ENCODE data around the gene TGM6. TPM values are rescaled to one million over a fixed set of nuclear protein-coding genes. Genes with fewer than 3 reads are reported as not detected.

The TGM6 gene
- total RNA-seq, 1 experiment from 2014 or later, result not detected

DNA sequence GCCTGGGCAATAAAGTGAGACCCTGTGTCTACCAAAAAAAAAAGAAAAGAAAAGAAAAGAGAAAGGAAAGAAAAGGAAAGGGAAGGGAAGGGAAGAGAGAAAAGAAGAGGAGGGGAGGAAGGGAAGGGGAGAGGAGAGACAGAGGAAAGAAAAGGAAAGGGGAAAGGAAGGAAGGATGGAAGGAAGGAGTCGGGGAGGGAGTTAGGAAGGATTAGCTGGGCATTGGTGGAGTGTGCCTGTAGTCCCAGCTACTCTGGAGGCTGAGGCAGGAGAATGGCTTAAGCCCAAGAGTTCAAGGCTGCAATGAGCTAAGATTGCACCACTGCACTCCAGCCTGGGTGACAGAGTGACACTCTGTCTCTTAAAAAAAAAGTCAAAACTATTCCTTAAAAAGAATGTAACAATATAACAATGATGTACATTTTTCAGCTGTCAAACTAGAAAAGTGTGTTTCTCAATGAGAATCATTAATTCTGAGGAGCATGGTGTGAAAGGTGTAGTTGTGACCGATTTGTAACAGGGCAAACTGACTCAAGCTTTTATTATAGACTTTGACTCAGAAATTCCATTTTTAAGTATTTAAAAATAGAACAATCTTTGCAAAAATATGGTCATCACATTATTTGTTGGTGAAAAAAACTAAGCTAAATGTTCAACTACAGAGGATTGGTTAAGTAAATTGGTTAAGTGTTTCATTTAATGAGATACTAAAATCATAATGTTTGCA is 75.2 kb downstream of the TGM6 start:
- Histone ChIP-seq H3F3A (ENCODE audit: low read length, unreplicated experiment) (peaks cover 22% of the 10 kb centered on the region), H4K20me1 (ENCODE audit: low read length) (0 out of 2 replicates have a peak, but pooled peaks cover 11% of the 10 kb centered on the region)

GRCh38 chr20:2458919-2459499 is 78.3 kb downstream of the TGM6 start:
- H3K4me2 ChIP-seq (ENCODE audit: low read length), result no peak overlapping the region
- H3K9me2 ChIP-seq (replicated peaks; ENCODE audit: low read length), result no peaks in the 10 kb centered on the region
- no peak overlapping the region for H3K27ac ChIP-seq (ENCODE audit: low read length)
- H3K4me1 ChIP-seq (ENCODE audit: insufficient read depth, low read length), result no peaks in the 10 kb centered on the region
- no peak overlapping the region for H2AFZ ChIP-seq (ENCODE audit: low read length)
- ChIA-PET POLR2A (ENCODE audit: unreplicated experiment) (no interaction called here), CTCF (no interaction called here)
- no peak overlapping the region for H3K9ac ChIP-seq (ENCODE audit: low read length)
- TF ChIP-seq, protein P1, sequence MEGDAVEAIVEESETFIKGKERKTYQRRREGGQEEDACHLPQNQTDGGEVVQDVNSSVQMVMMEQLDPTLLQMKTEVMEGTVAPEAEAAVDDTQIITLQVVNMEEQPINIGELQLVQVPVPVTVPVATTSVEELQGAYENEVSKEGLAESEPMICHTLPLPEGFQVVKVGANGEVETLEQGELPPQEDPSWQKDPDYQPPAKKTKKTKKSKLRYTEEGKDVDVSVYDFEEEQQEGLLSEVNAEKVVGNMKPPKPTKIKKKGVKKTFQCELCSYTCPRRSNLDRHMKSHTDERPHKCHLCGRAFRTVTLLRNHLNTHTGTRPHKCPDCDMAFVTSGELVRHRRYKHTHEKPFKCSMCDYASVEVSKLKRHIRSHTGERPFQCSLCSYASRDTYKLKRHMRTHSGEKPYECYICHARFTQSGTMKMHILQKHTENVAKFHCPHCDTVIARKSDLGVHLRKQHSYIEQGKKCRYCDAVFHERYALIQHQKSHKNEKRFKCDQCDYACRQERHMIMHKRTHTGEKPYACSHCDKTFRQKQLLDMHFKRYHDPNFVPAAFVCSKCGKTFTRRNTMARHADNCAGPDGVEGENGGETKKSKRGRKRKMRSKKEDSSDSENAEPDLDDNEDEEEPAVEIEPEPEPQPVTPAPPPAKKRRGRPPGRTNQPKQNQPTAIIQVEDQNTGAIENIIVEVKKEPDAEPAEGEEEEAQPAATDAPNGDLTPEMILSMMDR (conservative IDR thresholded peaks at IDR 0.05; ENCODE audit: low read depth, low read length), result no peak
- TF ChIP-seq EZH2phosphoT487 (IDR thresholded peaks at IDR 0.05; ENCODE audit: borderline replicate concordance, low read length) (no peak), EZH2 (IDR thresholded peaks at IDR 0.05; ENCODE audit: low read length, unreplicated experiment) (no peak)
- H3K36me3 ChIP-seq (ENCODE audit: low read depth, low read length), result peaks cover 44% of the 10 kb centered on the region
- no peak for DNase-seq
- H4K20me1 ChIP-seq (ENCODE audit: low read length), result peaks cover 36% of the 10 kb centered on the region
- no peak overlapping the region for H3K4me3 ChIP-seq (ENCODE audit: low read length)
- peaks cover 2% of the 10 kb centered on the region; the same call in 1 of the 2 replicates for H3K79me2 ChIP-seq (ENCODE audit: low read length)
- no peaks in the 10 kb centered on the region for H3K27me3 ChIP-seq (ENCODE audit: low read length)
- ATAC-seq, result no peak
- H3F3A ChIP-seq (ENCODE audit: low read length, unreplicated experiment), result peaks cover 29% of the 10 kb centered on the region
- H3K9me3 ChIP-seq (ENCODE audit: low read length), result no peaks in the 10 kb centered on the region
- intact Hi-C loops (cut with micrococcal nuclease), result loop anchor here (10.0 kb wide), 1 partner anchor 354 kb away; the partner anchor contains the start of gene STK35
- BruUV-seq (replicated peaks), result no TSS peak

More for the DNA sequence above, 75.2 kb downstream of the TGM6 start:
- Histone ChIP-seq H3K4me1 (ENCODE audit: insufficient read depth, low read length) (no peaks in the 10 kb centered on the region), H2AFZ (ENCODE audit: low read length) (no peak overlapping the region), H3K4me2 (ENCODE audit: low read length) (no peak overlapping the region), H3K4me3 (ENCODE audit: low read length) (no peak overlapping the region), H3K27me3 (ENCODE audit: low read length) (no peaks in the 10 kb centered on the region), H3K9me3 (ENCODE audit: low read length) (no peaks in the 10 kb centered on the region), H3K36me3 (ENCODE audit: low read depth, low read length) (peaks cover 13% of the 10 kb centered on the region), H3K9me2 (replicated peaks; ENCODE audit: low read length) (no peaks in the 10 kb centered on the region), H3K27ac (ENCODE audit: low read length) (no peak overlapping the region), H3K9ac (ENCODE audit: low read length) (no peak overlapping the region), H3K79me2 (ENCODE audit: low read length) (no peaks in the 10 kb centered on the region)
- DNase-seq, result no peak
- CTCF ChIA-PET, result interaction anchor here (0.6 kb wide), 1 partner anchor 201 kb away, joined by 3 read pairs; no protein-coding TSS in a partner anchor
- TF ChIP-seq EZH2 (IDR thresholded peaks at IDR 0.05; ENCODE audit: low read length, unreplicated experiment), result no peak
- no peak for TF ChIP-seq EZH2phosphoT487 (IDR thresholded peaks at IDR 0.05; ENCODE audit: borderline replicate concordance, low read length)
- TF ChIP-seq, protein P1 (conservative IDR thresholded peaks at IDR 0.05; ENCODE audit: low read depth, low read length), result no peak
- no peak for ATAC-seq
- no TSS peak for BruUV-seq (replicated peaks)
- intact Hi-C loops (cut with micrococcal nuclease), result loop anchor here (10.0 kb wide), 1 partner anchor 351 kb away; the partner anchor contains the start of gene STK35
- POLR2A ChIA-PET (ENCODE audit: unreplicated experiment), result interaction anchor here (0.6 kb wide), 1 partner anchor 15 kb away, joined by 3 read pairs; the partner anchor contains the start of gene SNRPB
